ENCODE measurements around the gene CAMSAP1.

Gene CAMSAP1

DNA sequence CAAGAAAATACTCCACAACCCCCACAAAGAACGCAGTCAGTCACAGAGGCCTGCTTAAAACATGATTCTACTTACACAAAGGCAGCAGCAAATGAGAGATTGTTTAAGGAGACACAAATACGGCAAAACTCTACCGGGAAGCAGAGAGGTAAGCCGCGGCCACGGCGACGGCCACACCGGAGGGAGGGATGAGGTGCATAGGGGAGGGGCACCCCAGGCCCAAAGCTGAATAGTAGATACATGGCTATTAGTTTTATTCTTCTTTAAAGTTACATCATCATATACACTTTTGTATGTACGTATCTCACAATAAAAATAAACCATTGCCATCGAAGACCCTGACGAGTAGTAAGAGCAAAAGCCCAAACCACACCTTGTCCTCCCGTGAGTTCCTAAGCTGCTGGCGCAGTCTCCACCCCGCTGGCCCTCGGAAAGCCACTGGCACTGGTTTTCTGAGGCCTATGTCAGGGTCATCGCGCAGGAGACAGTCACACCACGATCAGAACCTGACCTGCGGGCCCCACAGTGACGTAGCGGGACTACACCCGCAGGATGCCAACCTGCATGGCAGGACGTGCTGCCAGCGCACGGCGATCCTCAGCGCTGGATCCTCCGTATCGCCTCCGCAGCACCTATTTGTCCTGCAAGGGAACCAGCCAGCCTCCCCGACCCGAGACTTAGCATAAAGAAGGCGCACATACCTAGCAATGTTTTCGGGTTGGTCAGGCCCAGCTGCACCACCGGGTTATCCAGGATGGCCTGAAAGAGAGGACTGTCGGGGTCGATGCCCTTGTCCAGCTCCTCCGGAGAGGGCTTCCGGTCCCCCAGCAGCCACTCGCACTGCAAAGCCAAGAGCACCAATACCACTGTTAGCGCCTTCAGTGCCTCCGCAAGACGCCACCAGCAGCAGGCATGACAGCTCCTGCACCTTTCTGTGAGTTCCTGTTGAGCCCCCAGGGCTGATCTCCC is 30.5 kb upstream of the CAMSAP1 start:
- DNase-seq, result no peak

DNA sequence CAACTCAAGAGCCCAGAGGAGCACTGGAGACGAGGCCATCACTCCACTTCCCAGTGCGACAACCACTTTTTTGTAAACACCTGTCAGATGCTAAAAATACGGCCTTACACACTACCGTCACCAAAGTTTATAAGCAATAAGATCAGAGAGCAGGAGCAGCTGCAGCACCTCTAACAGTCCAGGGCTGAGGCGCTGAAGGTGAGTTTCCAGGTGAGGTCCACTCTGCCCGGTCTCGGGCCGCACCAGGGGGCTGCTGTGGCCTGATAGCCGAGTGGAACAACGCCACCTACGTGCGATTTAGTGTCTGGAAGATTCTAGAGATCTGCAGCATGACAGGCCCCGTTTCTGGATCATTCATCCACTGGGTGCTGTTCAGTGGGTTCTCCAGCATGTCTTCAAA is 25.8 kb upstream of the CAMSAP1 start:
- no peak for DNase-seq

DNA sequence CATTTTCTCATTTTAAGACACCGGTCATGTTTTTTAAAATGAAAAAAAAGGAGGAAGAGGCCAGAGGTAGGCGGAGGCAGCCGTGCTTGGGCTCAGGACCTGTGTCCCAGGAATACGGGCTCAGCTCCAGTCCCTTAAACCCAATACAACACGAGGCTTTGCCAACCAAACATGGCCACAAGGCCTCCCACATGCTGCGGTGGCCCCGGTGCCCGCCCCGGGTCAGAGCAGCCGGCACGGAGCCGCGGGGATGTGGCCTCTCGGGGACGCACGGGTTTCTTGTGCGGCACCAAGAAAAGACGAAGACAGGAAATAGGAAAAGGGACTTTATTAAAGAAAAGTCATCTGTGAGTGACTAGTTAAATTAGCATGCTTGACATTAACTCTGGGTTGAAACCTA is 25.3 kb upstream of the CAMSAP1 start:
- DNase-seq, result no peak

DNA sequence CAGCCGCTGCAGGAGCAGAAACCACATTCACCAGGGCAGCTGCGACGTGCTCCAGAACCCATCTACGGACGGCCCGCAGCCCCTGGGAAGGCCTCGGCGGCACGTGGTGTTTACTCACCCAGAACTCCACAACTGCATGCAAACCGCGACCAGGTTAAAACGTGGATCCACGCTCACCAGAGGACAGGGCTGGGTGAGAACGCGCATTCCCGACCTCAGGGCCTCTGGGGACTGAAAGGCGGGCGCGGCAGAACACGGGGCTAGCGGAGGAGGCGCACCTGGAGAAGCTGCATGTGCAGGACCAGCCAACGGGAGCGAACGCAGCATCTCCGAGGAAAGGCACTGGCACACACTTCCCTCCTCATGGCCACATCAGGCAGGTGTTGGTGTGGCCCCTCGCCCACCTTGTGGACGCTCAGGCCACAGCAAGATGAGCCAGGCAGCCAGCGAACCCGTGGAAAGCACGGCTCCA is 24.0 kb upstream of the CAMSAP1 start:
- DNase-seq, result no peak

DNA sequence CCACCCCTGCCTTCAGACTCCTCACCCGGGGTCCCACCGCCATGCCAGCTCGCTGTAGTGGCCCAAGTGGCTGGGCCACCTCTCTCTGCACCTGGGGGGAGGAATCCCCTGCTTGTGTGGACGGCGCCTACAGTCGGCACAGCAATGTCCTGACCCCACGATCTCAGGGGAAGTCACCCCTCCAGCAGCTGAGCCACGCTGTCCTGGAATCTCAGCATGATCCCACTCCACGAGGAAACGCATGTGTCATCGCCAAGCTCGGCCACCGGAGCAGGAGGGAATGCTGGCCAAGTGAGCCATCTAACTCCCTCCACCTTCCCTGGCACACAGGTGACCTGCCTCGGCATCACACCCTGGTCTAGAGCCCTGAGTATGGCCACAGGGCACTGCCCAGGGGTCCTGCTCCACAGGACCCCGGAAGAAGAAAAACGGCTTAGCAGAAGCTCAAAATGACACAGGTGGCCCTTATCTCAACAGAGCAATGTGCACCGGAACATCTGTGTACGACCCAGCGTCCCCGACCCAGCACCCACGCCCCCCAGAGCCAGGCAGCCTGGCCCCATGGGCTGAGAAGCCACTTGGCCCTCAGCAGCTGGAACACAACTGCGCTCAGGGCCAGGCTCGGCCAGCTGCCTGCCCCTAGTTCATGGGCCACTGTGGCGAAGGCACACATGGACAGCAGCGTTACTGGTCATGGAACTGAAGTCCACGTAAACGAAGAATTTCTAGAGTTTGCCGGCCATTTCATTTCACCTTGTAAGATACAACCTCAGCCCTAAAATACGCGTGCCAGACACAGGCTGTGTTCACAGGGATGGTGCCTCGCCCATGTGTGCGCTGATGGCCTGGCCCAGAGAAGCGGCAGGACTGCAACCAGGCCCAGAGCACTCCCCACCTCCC is 23.4 kb upstream of the CAMSAP1 start:
- DNase-seq, result no peak

DNA sequence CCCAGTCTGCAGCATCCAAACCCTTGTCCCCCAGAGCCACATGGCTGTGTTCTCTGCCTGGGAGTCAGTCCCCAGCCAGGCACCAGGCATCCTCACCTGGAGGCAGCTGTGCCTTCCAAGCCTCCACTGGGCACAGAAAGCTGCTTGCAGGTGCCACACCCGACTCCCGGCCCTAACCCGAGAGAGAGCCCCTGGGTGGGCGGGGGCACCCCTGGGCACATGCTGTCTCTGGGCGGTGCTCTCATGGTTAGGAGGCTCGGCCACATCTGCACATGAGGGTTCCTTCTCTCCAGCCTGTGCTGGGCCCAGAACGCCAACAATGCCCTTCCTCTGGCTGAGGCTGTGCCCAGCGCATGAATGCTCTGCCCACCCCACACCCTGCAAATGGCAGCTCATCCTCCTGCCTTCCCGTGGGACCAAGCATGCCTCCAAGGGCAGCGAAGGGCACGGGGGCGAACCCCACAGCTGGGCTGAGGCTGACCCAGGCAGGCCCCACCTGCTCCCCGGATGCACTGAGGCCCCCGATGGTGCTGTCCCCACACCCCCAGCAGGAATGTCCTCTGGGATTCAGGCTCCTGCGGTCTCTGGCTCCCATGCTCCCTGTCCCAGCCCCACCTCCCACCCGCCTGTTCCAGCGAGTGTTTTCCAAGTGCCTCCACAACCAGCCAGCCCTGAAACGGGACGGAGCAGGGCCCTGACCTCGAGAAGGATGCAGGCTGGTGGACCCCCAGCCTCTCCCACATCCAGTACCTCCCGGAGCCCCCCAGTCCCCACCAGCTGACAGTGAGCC is 22.5 kb upstream of the CAMSAP1 start:
- DNase-seq, result no peak

DNA sequence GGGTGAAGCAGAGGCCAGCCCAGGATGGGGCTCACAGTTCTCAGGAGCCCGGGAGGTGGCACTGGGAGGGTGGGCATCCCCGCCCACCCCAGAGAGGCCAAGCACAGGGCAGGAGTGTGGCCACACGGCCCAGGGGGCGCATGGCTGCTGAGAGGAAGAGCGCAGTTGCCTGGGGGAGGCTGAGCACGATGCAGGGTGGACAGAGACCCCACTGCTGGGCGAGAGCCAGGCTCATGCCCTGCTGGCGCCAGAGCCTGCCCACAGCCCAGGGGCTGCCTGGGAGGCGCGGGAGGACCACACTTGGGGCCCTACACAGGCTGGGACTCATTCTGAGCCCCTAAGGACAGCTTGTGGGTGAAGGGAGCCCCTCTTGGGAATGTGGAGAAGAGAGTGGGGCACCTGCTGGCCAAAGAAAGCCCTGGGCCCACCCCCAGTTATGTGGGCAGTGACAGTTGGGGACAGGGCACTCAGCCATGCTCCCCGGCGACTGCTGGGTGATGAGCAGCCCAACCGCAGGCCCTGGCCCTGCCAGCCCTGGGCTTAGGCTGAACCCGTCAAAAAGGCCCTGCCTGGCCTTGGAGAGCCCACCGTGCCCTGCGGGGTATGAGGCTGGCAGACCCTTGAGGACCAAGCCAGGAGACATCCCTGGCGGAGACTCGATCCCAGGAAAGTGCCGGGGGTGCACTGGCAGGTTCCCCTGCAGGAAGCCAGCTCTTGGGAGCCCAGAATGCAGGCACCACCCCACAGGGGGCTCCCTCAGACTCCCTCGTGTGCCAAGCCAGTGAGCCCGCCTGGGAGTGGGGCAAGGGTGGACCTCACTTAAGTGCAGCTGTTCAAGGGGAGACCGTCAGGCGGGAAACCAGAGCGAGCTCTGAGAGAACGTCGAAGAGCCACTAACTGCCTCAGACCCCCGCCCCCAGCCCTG is 21.6 kb upstream of the CAMSAP1 start:
- no peak for DNase-seq

DNA sequence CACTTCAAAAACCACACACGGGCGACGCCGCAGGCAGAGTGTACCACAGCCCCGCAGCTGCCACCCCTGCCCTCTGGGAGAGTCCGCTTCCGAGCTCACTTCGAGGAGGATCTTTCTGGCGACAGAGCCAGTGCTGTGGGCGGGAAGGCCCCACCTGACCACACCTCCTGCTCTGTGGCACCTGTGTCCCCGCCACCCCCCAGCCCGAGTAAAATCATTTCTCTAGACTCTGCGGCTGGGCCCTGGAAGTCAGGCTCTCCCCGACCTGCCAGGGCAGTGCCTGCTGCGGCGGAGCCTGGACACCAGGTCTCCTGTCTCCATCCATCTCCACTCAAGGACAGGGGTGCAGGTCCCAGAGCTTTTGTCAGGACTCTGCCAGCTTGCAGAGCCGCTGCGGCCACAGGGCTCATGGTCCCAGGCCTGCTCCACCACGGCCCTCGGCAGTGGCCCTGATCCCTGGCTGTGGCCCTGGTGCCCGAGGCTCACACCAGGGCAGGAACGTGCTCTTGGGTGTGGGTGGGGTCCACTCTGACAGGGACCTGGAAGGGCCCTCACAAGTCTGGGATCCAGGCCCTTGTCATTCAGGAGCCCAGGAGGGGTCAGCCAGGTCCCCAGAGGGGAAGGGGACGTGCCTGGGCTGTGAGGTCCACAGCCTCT is 20.9 kb upstream of the CAMSAP1 start:
- no peak for DNase-seq

DNA sequence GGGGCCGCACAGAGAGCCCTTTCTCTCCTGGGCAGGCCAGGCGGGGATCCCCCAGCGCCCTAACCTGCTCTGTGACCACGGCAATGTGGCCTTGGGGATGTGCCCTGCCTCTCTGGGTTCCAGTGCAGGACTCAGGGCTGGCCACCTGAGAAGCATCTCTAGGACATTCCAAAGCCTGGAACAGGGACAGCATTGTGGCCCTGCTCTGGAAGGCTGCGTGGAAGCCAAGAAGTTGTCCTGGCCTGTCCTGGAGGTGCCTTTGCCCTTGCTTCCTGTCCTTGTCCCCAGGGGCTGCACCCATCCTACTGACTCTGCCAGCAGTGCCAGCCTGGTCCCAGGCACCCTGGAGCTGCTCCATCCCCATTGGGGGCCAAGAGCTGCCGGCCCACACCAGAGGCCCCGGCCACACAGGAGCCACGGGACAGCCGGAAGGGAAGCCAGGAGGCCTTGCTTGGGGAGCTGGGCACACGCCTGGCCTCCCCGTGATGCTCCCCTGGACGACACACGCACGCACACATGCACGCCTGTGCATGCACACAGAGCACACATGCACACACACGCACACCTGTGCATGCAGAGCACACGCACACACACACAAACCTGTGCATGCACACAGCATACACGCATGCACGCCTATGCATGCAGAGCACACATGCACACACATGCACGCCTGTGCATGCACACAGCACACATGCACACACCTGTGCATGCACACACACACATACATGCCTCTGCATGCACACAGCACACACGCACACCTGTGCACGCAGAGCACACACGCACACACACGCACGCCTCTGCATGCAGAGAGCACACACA is 20.1 kb upstream of the CAMSAP1 start:
- no peak for DNase-seq

DNA sequence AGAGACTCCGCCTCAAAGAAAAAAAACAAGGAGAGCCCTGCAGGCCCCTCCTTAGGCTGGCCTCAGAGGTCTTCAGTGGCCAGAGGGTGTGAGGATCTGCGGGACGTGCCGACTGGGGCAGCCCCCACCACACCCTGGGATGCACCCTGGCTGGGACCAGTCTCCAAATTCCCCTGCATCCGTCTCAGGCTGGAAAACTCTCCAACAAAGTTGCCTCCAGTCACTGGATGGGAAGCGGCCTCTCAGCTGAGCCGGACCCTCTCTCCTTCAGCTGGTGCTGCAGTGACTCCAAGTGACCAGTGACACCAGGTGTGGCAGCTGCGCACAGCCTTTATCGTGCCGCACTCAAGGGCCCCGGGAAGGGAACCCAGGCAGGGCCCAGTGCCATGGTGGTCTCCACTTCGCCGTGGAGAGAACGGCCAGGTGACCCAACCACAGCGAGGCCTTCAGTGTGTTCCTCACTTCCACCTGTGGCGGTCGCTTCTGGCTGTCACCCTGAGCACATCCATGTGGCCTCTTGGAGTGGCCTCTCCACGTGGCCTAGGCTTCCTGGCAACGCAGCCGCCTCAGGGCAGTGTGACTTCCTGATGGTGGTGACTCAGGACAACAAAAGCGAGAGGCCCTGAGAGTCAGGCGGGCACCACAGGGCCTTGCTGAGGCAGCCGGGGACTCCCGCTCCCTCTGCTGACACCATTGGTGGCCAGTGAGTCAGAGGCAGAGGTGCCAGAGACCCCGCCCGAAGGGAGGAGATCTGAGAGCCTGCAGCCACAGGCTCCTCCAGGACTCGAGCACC is 19.3 kb upstream of the CAMSAP1 start:
- DNase-seq, result no peak

DNA sequence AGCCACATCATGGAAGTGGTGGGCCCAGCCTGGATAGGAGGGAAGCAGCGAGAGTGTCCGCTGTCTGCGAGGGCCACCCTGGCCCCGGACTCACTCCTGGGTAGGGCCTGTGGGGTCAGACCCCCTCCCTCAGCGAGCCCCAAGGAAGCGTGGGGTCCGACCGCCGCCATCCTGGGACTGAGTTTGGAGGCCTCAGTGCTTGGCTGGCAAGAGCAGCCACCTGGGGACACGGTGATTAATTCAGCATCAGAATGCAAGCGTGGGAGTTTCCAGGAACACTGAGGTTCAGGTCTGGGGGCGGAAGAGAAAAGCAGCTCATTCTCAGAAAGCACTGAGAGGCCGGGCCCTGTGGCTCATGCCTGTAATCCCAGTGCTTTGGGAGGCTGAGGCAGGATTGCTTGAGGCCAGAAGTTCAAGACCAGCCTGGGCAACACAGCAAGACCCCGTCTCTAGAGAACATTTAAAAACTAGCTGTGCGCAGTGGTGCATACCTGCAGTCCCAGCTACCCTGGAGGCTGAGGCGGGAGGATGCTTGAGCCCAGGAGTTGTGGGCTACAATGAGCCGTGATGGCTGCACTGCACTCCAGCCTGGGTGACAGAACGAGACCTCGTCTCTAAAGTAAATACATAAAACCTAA is 18.3 kb upstream of the CAMSAP1 start:
- no peak for DNase-seq

DNA sequence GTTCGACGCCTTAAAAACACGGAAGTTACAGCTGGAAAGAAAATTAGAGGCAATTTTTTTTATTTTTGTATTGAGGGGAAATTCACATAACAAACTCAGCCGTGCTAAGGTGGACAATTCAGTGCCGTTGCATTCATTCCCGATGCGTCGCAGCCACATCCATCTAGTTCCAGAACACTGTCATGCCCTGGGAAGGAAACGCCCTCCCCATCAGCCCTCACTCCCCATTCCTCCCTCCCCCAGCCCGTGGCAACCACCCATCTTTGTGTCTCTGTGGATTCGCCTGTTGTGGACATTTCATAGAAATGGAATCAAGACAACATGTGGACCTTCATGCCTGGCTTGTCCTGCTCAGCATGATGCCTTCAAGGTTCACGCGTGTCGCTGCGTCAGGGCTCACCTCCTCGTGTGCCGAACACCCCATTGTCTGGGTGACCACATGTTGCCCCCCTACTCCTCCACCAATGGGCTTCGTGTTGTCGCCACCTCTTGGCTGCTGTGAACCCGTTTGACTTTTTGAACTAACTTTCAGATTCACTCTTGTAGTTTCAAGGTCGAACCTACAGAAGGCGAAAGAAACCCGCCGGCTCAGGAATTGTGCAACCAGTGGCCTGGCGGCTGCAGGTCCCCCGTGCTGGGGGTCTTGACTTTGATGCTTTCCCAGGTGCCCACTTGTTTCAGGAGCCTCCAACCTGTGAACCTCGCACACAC is 17.4 kb upstream of the CAMSAP1 start:
- DNase-seq, result no peak

DNA sequence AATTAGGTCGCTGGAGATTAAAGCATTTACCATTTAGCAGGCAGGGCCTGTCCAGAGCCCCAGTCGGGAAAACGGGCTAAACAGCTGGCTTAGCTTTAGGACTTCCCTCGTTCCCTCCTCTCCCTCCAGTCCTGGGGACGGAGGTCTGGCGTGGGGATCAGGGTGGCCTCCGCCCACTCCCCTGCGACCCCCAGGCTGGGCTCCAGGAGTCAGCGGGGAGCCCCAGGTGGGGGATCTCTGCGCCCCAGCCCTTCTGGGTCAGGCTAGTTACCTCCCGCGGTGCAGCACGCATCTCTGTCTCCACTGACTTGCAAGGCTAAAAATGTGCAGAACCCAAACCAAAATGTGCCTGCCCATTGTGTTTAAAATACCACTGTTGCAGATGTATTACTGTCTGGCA is 16.2 kb upstream of the CAMSAP1 start:
- DNase-seq, result no peak

DNA sequence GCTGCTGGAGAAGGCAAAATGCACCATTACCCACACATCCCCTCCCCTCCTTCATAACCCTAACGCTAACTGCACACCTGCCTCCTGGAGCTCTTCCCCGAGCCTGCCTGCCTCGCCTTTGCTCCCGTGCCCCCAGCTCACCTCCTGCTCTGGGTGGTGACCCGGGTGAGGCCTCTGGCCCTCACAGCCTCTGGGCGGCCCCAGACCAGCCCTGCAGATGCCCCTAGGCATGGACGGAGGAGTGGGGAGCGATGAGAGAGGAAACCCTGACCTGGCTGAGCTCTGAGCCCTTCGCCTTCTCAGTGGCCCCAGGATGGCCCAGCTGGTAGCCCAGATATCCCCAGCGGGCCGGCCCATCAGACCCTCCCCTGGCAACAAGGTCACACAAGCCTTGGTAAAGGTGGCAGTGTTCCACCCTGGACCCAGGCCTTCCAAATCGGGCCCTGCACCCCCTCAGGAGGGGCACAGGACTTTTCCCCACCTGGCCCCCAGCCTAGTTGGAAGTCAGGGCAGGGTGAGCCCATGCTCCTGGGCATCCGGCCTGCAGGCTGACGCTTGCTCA is 14.5 kb upstream of the CAMSAP1 start:
- no peak for DNase-seq

DNA sequence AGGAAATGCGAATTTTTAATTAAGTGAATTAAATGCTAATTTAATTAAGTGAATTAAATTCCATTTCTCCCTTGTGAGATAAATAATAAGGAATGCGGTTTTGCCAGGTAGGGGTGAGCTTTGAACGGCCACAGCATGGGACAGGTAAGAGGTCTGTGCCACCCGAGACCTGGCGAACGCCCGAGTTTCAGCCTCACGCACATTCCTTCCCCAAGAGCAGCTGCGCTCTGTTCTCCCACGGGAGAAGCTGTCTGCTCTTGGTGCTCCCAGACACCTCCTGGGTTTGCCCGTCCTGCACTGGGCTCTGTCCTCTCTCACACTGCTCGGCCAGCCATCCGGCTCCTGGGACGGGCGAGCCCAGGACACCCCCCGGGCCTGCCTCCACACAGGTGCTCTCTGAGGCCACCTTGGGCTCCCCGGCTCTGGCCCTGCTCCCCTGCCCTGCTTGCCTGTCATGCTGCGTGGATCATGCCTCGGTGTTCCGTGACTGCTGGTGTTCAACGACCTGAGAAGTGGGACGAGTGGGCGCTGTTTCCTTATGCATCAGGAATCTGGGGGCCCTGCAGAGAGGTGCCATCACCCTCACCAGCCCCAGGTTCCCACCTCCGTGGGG is 13.7 kb upstream of the CAMSAP1 start:
- DNase-seq, result no peak

DNA sequence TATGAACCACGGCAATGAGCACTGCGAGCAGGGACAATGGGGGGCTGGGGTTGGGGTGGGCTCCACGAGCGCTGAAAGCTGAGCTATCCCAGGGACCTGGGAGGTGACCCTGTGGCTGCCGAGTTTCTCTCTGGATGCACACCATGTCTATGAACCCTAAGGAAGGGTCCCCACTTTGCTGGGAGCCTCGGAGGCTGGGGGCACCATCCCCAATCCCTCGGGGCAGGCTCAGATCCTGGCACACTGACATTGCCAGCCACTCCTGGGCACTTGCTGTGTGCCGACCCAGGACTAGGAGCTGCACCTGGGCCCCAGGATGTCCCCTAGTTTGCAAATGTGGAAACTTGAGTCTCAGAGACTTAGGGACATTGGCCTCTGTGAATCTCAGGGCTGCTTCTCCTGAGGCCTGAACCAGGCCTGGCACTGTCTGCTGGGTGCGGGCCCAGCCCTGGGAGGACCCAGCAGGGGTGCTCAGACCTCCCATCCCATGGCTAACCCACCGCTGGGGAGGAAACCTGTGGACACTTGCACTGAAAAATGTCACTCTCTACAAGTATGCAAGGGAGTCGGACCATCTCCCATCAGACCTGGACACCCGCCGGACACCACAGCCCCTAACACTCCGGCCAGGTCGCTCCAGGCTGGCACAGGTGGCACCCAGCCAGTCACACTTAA is 13.0 kb upstream of the CAMSAP1 start:
- DNase-seq, result no peak
